DMS 273 (cell line): ENCODE results near the gene ZNF816.
"Not testable (repeated sequence)": the region's sequence is repeated elsewhere in the genome, so short reads cannot be mapped to it uniquely, and the experiment has no call there.

Source experiments
- DNase-seq: peaks from one replicate; lab custom pipeline; 2025; ENCODE audit not compliant: unreplicated experiment; lab: John Stamatoyannopoulos, UW

The ZNF816 gene

GRCh38 chr19:52962394-52963246, at the start of gene ZNF816:
ZNF816 (minus strand) TSS chr19:52962881; CDS start chr19:52956089, 6,792 bp downstream.
- peak; percentile 98 for DNase-seq

- no peak for DNase-seq
Measured at GRCh38 chr19:53012006-53012405, 49.3 kb upstream of the ZNF816 start.

GRCh38 chr19:53010494-53010893, 47.8 kb upstream of the ZNF816 start:
- no peak for DNase-seq

GRCh38 chr19:53008061-53008778, 45.5 kb upstream of the ZNF816 start:
- no peak for DNase-seq

- DNase-seq = peak; percentile 73
Measured at GRCh38 chr19:53007606-53008005, 44.9 kb upstream of the ZNF816 start.

GRCh38 chr19:53007200-53007599, 44.5 kb upstream of the ZNF816 start:
- no peak for DNase-seq

- no peak for DNase-seq
Measured at GRCh38 chr19:53004242-53004641, 41.6 kb upstream of the ZNF816 start.

- no peak for DNase-seq
Measured at GRCh38 chr19:53002479-53002878, 39.8 kb upstream of the ZNF816 start.

GRCh38 chr19:52997975-52998374, 35.3 kb upstream of the ZNF816 start:
- DNase-seq = no peak

- DNase-seq = no peak
Measured at GRCh38 chr19:52995711-52996110, 33.0 kb upstream of the ZNF816 start.

- DNase-seq = peak; percentile 93
Measured at GRCh38 chr19:52993342-52994178, 30.9 kb upstream of the ZNF816 start.

- peak; percentile 61 for DNase-seq
Measured at GRCh38 chr19:52992109-52993004, 29.7 kb upstream of the ZNF816 start.

GRCh38 chr19:52991484-52991883, 28.8 kb upstream of the ZNF816 start:
- DNase-seq = no peak

GRCh38 chr19:52990759-52991418, 28.2 kb upstream of the ZNF816 start:
- DNase-seq = no peak

- DNase-seq = no peak
Measured at GRCh38 chr19:52988506-52988905, 25.8 kb upstream of the ZNF816 start.

- peak; percentile 77 for DNase-seq
Measured at GRCh38 chr19:52987221-52987620, 24.5 kb upstream of the ZNF816 start.

GRCh38 chr19:52983167-52983566, 20.5 kb upstream of the ZNF816 start:
- not testable (repeated sequence) for DNase-seq

GRCh38 chr19:52981329-52981728, 18.6 kb upstream of the ZNF816 start:
- DNase-seq = no peak

- DNase-seq = no peak
Measured at GRCh38 chr19:52967772-52968171, 5.1 kb upstream of the ZNF816 start.

GRCh38 chr19:52963247-52963618, 552 bp upstream of the ZNF816 start:
- DNase-seq = peak; percentile 61
